Esophagus squamous epithelium (tissue), 5 donors: Measurements from ENCODE around the gene FRMD1. TPM values are rescaled to one million over a fixed set of nuclear protein-coding genes. Genes with fewer than 3 reads are reported as not detected.

ENCODE experiments used
- DNase-seq: peaks from one replicate; lab custom pipeline; 2025; lab: John Stamatoyannopoulos, UW
- H3K27ac ChIP-seq, 4 donors: fragments of 200-600 bp; sonication (generic); one replicate each; pipeline ENCODE4 v1.5.1; 2016 to 2019; ENCODE audit warnings: mild to moderate bottlenecking in 1 of 4
- H3K27me3 ChIP-seq, 4 donors: fragments of 200-600 bp; sonication (generic); 1 replicate in 3 of 4; 2 replicates in 1 of 4; pipeline versions ENCODE4 v1.5.1 to v1.6.0; 2017 to 2021; ENCODE audit warnings: antibody characterized with exemption in 1 of 4
- H3K36me3 ChIP-seq, 3 donors: fragments of 200-600 bp; sonication (generic); one replicate each; pipeline ENCODE4 v1.5.1; 2016 to 2019
- H3K4me1 ChIP-seq, 3 donors: fragments of 200-600 bp; sonication (generic); one replicate each; pipeline ENCODE4 v1.5.1; 2017 to 2019
- H3K4me3 ChIP-seq, 4 donors: fragments of 200-600 bp; sonication (generic); 1 replicate in 3 of 4; 2 replicates in 1 of 4; pipeline ENCODE4 v1.5.1; 2016 to 2019; ENCODE audit warnings: mild to moderate bottlenecking in 2 of 4, moderate library complexity in 1 of 4
- H3K9me3 ChIP-seq, 3 donors: fragments of 200-600 bp; sonication (generic); one replicate each; pipeline ENCODE4 v1.5.1; 2016 to 2019
- POLR2A ChIP-seq, 4 donors: fragments of 450-650 bp; IDR thresholded peaks; one replicate each; pipeline ENCODE4 v1.6.1; 2017; ENCODE audit warnings: antibody characterized with exemption in 4 of 4, mild to moderate bottlenecking in 4 of 4, moderate library complexity in 3 of 4
- WGBS, 2 donors: methylation state at CpG; one replicate each; pipeline ENCODE4 v1.1.5; 2018; 5-methylcytosine and 5-hydroxymethylcytosine counted together
- intact Hi-C: fragments of 100-400 bp; cut with DNase I; formaldehyde crosslinking; loops from one replicate; pipeline ENCODE4 v1.15.0; 2022
- total RNA-seq, 4 donors: library from RNA; depleted of rRNA; stranded (reverse); fragments of >200 nt; gene quantifications; one replicate each; pipeline ENCODE4 v1.1.0, GENCODE V29; 2016
- TF ChIP-seq, protein P1 (sequence below), 6 experiments: fragments of 450-650 bp in 4 of 6; fragments of 200-600 bp in 2 of 6; sonication (generic) in 2 of 6; IDR thresholded peaks; one replicate each; pipeline ENCODE4 v1.5.1; 2016 to 2019; ENCODE audit warnings: antibody characterized with exemption in 6 of 6, mild to moderate bottlenecking in 4 of 6, moderate library complexity in 4 of 6
- donor health status: DM: yes; HTN: yes; CAD: no.

The FRMD1 gene
- total RNA-seq, 4 donors from 2014 or later, result 0.13 to 0.19 TPM; not detected in 2

DNA sequence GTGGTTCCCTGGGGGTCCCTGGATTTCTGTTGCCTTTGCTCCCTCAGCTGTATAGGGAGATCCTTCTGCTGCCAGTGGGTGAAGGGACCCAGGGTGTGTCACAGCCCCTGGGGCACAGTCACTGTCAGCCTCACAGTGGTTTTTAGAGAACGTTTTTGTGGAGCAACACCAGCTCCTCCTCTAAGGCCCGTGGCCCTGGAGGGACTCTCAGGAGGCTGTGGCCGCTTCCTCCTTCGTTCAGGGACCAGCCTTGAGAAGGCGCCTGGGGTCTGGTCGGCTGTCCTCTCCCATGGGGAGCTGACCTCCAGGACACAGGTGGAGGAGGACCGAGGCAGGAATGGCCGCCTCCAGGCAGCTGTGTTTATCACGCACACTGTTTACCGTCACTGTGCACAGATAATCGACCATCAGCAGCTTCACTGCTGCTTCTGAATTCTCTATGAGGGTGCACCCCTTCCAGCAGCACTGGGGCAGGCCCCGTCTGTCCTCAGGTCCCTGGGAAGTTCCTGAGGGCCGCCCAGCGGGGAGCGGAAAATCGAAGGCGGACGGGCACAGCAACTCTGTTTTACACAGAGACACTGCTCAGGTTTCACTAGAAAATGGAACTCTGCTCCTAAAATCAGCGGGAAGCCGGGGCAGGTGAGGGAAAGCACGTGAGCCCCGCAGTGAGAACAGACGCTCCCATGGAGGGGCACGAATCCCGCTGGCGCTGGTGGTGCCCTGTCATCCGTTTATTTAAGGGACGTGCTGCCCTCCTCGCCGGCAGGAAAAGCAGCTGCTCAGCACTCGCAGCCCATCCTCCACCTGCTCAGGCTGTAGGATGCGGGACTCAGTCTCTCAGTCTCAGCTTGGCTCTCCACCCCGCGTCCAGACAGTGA lies 10.4 kb upstream of the FRMD1 start:
- no peak overlapping the region for H3K4me3 ChIP-seq
- peaks cover 0 to 9% (median 0%) of the 10 kb centered on the region in 3 donors for H3K4me1 ChIP-seq
- intact Hi-C loops, result no loop called here
- no peaks in the 10 kb centered on the region for H3K36me3 ChIP-seq
- peaks cover 0 to under 1% (median 0%) of the 10 kb centered on the region in 4 donors for H3K27me3 ChIP-seq
- TF ChIP-seq, protein P1, sequence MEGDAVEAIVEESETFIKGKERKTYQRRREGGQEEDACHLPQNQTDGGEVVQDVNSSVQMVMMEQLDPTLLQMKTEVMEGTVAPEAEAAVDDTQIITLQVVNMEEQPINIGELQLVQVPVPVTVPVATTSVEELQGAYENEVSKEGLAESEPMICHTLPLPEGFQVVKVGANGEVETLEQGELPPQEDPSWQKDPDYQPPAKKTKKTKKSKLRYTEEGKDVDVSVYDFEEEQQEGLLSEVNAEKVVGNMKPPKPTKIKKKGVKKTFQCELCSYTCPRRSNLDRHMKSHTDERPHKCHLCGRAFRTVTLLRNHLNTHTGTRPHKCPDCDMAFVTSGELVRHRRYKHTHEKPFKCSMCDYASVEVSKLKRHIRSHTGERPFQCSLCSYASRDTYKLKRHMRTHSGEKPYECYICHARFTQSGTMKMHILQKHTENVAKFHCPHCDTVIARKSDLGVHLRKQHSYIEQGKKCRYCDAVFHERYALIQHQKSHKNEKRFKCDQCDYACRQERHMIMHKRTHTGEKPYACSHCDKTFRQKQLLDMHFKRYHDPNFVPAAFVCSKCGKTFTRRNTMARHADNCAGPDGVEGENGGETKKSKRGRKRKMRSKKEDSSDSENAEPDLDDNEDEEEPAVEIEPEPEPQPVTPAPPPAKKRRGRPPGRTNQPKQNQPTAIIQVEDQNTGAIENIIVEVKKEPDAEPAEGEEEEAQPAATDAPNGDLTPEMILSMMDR (IDR thresholded peaks at IDR 0.05), result no peak
- no peak for TF ChIP-seq POLR2A (IDR thresholded peaks at IDR 0.05)
- no peak for DNase-seq
- H3K9me3 ChIP-seq, result no peaks in the 10 kb centered on the region
- 86 to 93% methylated on average over 25 to 29 of the region's 34 CpGs for WGBS, 2 donors
- H3K27ac ChIP-seq, result no peak overlapping the region

DNA sequence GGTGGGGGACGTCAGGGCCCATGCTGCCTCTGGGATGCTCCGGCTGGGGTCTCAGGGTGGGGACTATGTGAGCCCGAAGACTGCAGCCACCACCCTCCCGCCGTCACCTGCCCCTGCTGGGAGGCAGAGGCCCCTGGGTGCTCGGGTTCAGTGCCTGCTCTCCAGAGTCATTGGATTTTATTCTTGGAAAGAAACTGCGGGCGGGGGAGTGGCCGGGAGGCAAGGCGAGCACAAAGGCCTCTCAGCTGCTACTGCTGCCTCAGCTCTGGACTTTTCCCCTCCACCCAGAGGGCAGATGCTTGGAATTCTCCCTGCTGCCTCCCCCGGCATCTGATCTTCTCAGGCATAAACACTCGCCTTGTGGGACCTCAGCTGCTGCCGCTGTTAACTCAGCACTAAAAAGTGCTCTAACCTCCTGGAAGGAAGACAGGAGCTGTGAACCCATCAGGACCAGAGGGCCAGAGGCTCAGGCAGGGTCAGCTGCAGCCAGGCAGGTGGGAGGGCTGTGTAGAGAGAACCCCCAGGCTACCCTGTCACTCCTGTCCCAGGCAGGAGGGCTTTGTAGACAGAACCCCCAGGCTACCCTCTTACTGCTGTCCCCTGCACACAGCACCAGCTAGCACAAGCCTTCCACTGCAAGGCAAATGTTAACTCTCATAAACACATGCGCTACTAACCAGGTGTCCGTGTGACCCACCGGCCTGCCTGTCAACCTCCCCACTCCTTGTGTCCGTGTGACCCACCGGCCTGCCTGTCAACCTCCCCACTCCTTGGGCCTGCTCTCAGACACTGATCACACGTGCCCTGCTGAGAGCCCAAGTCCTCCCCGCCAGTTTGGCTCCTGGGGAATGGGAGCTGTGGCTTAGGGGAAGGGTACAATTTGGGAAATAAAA lies 9.4 kb upstream of the FRMD1 start:
- Histone ChIP-seq H3K4me3 (no peak overlapping the region), H3K36me3 (no peaks in the 10 kb centered on the region), H3K9me3 (no peaks in the 10 kb centered on the region), H3K27ac (no peak overlapping the region), H3K27me3 (peaks cover 0 to 10% (median 0%) of the 10 kb centered on the region in 4 donors), H3K4me1 (peaks cover 0 to 9% (median 0%) of the 10 kb centered on the region in 3 donors)
- no peak for DNase-seq
- intact Hi-C loops, result no loop called here
- no peak for TF ChIP-seq POLR2A (IDR thresholded peaks at IDR 0.05)
- WGBS, 2 donors, result 66 to 70% methylated on average over 6 to 7 of the region's 20 CpGs

DNA sequence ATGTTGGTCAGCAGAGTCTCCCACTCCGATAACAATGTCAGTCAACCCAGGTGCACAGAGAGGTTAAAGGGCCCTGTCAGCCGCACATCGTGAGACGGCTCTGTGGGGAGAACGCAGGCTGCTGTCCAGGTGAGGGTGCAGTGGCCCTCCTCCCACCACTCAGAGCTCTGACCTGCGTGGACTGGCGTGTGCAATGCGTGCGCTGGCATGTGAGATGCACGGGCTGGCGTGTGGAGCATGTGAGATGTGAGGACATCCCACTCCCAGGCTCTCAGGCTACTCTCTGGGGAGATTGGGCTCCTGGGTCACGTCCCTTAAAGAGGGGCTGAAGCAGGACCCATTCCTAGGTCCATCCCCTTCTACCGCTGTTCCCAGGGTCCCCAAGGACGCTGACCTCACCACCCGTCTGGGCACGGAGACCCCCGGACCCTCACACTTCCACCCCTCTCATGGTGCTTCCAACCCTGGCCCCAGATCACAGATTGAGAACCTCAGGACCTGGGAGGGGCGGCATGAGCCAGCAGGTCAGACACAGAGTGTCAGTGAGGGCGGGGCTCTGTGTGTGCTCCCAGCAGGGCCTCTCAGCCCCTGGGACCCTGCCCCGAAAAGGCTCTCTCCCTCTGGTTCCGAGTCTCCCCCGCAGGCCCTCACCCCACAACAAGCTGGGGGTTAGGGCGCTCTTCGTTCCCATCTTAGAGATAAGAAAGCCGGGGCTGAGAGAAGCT lies 8.6 kb upstream of the FRMD1 start:
- no peaks in the 10 kb centered on the region for H3K36me3 ChIP-seq
- intact Hi-C loops, result no loop called here
- WGBS, 2 donors, result 78 to 85% methylated on average over 8 to 9 of the region's 25 CpGs
- H3K4me3 ChIP-seq, result no peak overlapping the region
- no peak for TF ChIP-seq POLR2A (IDR thresholded peaks at IDR 0.05)
- TF ChIP-seq, protein P1 (IDR thresholded peaks at IDR 0.05), result no peak
- peaks cover 0 to 9% (median 0%) of the 10 kb centered on the region in 3 donors for H3K4me1 ChIP-seq
- H3K9me3 ChIP-seq, result no peaks in the 10 kb centered on the region
- H3K27me3 ChIP-seq, result peaks cover 0 to 12% (median 0%) of the 10 kb centered on the region in 4 donors
- no peak for DNase-seq
- no peak overlapping the region for H3K27ac ChIP-seq

DNA sequence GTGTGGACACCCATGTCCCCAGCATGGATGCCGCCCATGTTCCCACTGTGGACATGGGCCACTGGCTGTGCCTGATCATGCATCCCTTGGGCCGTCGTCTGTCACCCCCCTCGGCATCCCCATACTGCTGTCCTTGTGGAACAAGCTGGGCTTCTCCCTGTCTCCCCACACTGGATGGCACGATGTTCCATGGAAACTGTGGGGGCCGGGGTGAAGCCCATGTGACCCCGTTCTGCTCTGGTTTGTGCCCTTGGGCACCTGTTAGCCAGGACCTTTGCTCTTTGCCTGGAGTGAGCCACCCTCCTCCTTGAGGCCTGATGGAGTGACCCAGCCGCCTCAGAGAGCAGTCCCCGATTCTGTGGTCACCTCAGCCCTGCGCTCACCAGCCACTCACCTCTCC lies 7.6 kb upstream of the FRMD1 start:
- H3K4me1 ChIP-seq, result peaks cover 0 to 9% (median 0%) of the 10 kb centered on the region in 3 donors
- WGBS, 2 donors, result 82 to 90% methylated on average over 5 to 10 of the region's 10 CpGs
- DNase-seq, result no peak
- intact Hi-C loops, result no loop called here
- TF ChIP-seq POLR2A (IDR thresholded peaks at IDR 0.05), result no peak
- TF ChIP-seq, protein P1 (IDR thresholded peaks at IDR 0.05), result no peak
- H3K27me3 ChIP-seq, result peaks cover 0 to 12% (median 0%) of the 10 kb centered on the region in 4 donors
- no peaks in the 10 kb centered on the region for H3K9me3 ChIP-seq
- H3K27ac ChIP-seq, result no peak overlapping the region
- H3K4me3 ChIP-seq, result no peak overlapping the region
- H3K36me3 ChIP-seq, result no peaks in the 10 kb centered on the region

DNA sequence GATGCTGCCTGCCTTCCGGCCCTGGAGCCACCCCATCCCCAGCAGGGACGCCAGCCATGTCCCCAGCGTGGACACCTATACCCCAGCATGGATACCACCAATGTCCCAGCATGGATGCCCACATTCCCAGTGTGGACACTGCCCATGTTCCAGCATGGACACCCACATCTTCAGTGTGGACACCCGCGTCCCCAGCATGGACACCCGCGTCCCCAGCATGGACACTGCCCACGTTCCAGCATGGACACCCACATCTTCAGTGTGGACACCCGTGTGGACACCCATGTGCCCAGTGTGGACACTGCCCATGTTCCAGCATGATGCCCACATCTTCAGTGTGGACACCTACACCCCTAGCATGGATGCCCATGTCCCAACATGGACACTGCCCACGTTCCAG lies 7.1 kb upstream of the FRMD1 start:
- Histone ChIP-seq H3K36me3 (no peaks in the 10 kb centered on the region), H3K27me3 (peaks cover 0 to 12% (median 0%) of the 10 kb centered on the region in 4 donors), H3K4me3 (no peak overlapping the region), H3K4me1 (peaks cover 0 to 9% (median 0%) of the 10 kb centered on the region in 3 donors), H3K27ac (no peak overlapping the region), H3K9me3 (no peaks in the 10 kb centered on the region)
- intact Hi-C loops, result no loop called here
- TF ChIP-seq, protein P1 (IDR thresholded peaks at IDR 0.05), result no peak
- TF ChIP-seq POLR2A (IDR thresholded peaks at IDR 0.05), result no peak
- WGBS, 2 donors, result 81 to 85% methylated on average over 4 of the region's 10 CpGs
- no peak for DNase-seq
